Neutrophil (primary cell): ENCODE measurements around the gene MRPL16.
"Not testable (repeated sequence)": the region's sequence is repeated elsewhere in the genome, so short reads cannot be mapped to it uniquely, and the experiment has no call there.

Experiments
- H3K27ac ChIP-seq: fragments of 200-600 bp; sonication (generic); 2 replicates; pipeline ENCODE4 v1.5.1; 2016; ENCODE audit warnings: mild to moderate bottlenecking, moderate library complexity
- H3K27me3 ChIP-seq: fragments of 200-600 bp; sonication (generic); 2 replicates; pipeline ENCODE4 v1.6.0; 2016; ENCODE audit warnings: mild to moderate bottlenecking
- H3K36me3 ChIP-seq: fragments of 200-600 bp; sonication (generic); 2 replicates; pipeline ENCODE4 v1.5.1; 2017
- H3K4me1 ChIP-seq, 2 experiments: fragments of 200-600 bp in 1 of 2; sonication (generic) in 1 of 2; 1 replicate in 1 of 2; 2 replicates in 1 of 2; pipeline versions ENCODE4 v1.5.1 to v1.6.1; 2013 to 2016; ENCODE audit warnings: low read depth in 1 of 2, low read length in 1 of 2, mild to moderate bottlenecking in 1 of 2, moderate library complexity in 1 of 2; ENCODE audit not compliant: control insufficient read depth in 1 of 2, insufficient read depth in 1 of 2
- H3K4me3 ChIP-seq, 2 experiments: fragments of 200-600 bp in 1 of 2; sonication (generic) in 1 of 2; 1 replicate in 1 of 2; 2 replicates in 1 of 2; pipeline ENCODE4 v1.5.1; 2013 to 2016; ENCODE audit warnings: low read depth in 1 of 2, low read length in 1 of 2, mild to moderate bottlenecking in 1 of 2, moderate library complexity in 1 of 2
- H3K9me3 ChIP-seq: fragments of 200-600 bp; sonication (generic); 2 replicates; pipeline ENCODE4 v1.5.1; 2016
- CTCF ChIP-seq: fragments of 200-600 bp; sonication (generic); IDR thresholded peaks from 2 replicates; pipeline ENCODE4 v1.5.1; 2016; ENCODE audit warnings: antibody characterized with exemption

MRPL16 gene

DNA sequence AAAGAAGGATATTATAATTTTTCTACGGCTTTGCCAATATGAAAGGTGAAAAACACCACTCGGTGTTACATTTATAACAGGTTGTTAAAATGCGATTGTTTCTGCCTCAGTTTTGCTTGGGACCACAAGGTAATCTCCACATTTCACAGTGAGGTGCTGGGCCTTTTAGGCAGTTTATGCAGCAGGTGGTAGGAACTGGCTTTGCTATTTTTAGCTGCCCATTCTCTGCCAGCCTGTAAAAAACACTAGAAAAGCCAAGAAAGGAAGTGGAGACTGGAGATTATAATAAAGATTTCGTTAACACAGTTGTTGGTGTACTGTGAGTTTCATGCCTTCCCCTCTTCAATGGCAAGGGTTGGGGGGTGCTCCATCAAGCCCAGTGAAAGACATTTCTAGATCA lies 8.0 kb upstream of the MRPL16 start:
- Histone ChIP-seq H3K9me3 (no peaks in the 10 kb centered on the region), H3K36me3 (no peaks in the 10 kb centered on the region), H3K27ac (no peak overlapping the region), H3K4me1 (peaks cover 16% of the 10 kb centered on the region in 2 experiments), H3K4me3 (no peak overlapping the region), H3K27me3 (no peaks in the 10 kb centered on the region)
- no peak for TF ChIP-seq CTCF

DNA sequence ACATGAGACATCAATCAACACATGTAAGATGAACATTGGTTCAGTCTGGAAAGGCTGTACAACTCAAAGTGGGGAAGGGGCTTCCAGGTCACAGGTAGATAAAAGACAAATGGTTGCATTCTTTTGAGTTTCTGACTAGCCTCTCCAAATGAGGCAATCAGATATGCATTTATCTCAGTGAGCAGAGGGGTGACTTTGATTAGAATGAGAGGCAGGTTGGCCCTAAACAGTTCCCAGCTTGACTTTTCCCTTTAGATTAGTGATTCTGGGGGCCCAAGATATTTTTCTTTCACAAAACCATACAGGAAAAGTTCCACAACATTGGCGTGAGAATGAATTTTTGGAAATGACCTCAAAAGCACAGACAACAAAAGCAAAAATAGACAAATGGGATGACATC lies 5.9 kb upstream of the MRPL16 start:
- not testable (repeated sequence) for H3K9me3 ChIP-seq, H3K4me3 ChIP-seq, H3K36me3 ChIP-seq, H3K27ac ChIP-seq, H3K27me3 ChIP-seq
- H3K4me1 ChIP-seq = peaks cover 14 to 16% of the 10 kb centered on the region in 2 experiments

DNA sequence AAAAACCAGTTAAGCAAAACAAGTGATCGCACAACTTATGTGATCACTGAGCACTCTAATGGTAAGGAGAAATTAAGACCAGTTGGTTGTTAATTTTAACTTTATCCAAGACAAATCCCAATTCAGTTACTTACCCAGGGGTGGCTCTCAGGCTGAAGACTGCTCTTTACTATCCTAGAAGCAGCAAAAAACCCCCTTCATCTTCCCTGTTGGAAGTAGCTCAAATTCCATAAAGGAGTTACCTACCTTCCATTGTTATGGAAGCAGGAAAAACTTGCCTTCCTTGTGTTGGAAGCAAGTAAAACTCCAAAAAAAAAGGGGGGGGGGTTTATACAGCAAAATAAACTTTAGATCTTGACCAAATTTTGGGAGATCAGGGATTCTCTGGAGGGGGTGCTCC lies 5.2 kb upstream of the MRPL16 start:
- H3K36me3 ChIP-seq = no peaks in the 10 kb centered on the region
- H3K4me3 ChIP-seq = no peak overlapping the region
- no peak for TF ChIP-seq CTCF
- no peaks in the 10 kb centered on the region for H3K27me3 ChIP-seq
- H3K9me3 ChIP-seq = no peaks in the 10 kb centered on the region
- no peak overlapping the region for H3K27ac ChIP-seq
- peaks cover 21 to 23% of the 10 kb centered on the region in 2 experiments for H3K4me1 ChIP-seq

DNA sequence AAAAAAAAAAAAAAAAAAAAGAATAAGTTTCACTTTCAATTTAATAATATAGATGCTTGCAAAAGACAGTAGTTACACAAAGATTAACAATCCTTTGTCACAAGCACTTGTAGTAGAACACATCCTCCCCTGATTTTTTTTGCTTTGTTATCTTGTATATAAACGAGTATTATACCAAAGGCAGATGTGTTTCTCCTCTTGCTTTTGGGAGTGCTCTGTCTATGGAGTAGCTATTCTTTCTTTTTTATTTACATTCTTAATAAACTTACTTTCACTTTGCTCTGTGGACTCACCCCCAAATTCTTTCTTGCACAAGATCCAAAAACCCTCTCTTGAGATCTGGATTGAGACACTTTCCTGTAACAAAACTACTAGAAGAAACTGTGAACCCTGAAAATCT lies 3.4 kb upstream of the MRPL16 start:
- Histone ChIP-seq H3K4me1 (peaks cover 34 to 35% of the 10 kb centered on the region in 2 experiments), H3K36me3 (no peaks in the 10 kb centered on the region), H3K27ac (peak overlapping the region; percentile 66), H3K27me3 (no peaks in the 10 kb centered on the region), H3K4me3 (peak overlapping the region; percentile 21 to 30), H3K9me3 (no peaks in the 10 kb centered on the region)
- TF ChIP-seq CTCF = no peak

GRCh38 chr11:59813364-59813763 lies 2.8 kb upstream of the MRPL16 start:
- H3K4me1 ChIP-seq = peaks cover 34 to 35% of the 10 kb centered on the region in 2 experiments
- H3K27me3 ChIP-seq = no peaks in the 10 kb centered on the region
- H3K27ac ChIP-seq = peak overlapping the region; percentile 66
- H3K36me3 ChIP-seq = peaks cover 4% of the 10 kb centered on the region
- peak overlapping the region in 1 of 2 experiments; percentile 30 for H3K4me3 ChIP-seq
- no peaks in the 10 kb centered on the region for H3K9me3 ChIP-seq
- TF ChIP-seq CTCF = no peak

GRCh38 chr11:59812220-59812619 lies 1.6 kb upstream of the MRPL16 start:
- Histone ChIP-seq H3K27me3 (no peaks in the 10 kb centered on the region), H3K36me3 (peaks cover 15% of the 10 kb centered on the region), H3K4me3 (no peak overlapping the region), H3K4me1 (peaks cover 34 to 35% of the 10 kb centered on the region in 2 experiments), H3K9me3 (no peaks in the 10 kb centered on the region), H3K27ac (no peak overlapping the region)
- TF ChIP-seq CTCF = no peak
